ENCODE results near the gene C10orf95. TPM values are rescaled to one million over a fixed set of nuclear protein-coding genes. Genes with fewer than 3 reads are reported as not detected.

Gene C10orf95
- total RNA-seq, 1 donor, result 0.27 TPM

DNA sequence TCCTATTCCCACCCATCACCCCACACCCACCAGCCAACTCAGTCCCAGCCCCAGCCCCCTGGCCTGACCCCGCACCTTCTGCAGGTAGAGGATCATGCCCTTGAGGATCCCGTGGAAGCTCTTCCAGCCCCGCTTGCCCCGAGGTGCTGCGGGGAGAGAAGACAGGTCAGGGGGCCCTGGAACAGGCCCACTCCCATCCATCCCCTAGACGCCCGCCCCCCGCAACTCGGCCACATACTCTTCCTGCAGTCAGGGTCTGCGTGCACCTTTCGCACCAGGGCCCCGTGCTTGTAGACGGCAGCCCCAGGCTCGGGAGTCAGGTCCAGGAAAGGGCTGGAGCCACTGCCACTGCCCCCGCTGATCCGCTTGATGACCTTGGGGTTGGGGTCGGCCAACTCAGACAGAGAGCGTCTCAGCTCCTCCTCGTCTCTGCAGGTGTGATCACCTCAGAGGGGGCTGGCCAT lies 46.2 kb downstream of the C10orf95 start:
- no peak for DNase-seq (ENCODE audit: low read depth in 2 of 3, low spot score in 2 of 3)

DNA sequence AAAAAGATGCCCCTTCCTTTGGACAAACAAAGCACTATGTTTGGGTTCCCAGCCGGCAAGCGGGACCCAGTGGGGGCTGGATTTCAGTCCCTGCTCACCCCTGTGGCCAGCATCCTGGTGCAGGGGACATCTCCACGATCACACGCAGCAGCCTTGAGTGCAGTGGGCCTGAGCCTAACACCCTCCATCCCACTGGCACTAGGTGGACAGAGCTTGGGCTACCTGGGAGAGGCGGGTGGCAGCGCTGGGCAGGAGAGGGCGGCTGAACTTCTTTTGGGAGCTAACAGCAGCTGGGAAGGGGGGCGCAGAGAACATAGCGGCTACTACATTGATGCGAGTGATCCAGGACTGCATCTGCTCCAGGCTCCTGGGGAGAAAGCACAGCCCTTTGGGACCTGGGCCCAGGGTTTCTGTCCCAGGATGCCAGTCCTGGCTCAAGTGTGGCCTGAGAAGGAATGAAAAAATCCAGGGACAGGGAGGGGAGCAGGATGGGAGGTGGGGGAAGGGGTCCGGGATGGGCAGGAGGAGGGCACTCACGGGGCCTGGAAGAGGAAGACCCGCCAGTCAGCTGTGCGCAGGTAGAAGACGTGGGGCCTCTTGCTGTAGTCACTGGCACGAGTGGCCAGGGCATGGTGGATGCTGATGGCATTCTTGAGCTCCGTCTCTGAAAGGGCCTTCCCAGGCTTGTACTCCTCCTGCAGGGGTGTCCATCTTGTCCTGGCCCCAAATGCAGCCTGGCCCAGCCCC lies 46.8 kb downstream of the C10orf95 start:
- DNase-seq (ENCODE audit: low read depth in 2 of 3, low spot score in 2 of 3), result no peak

DNA sequence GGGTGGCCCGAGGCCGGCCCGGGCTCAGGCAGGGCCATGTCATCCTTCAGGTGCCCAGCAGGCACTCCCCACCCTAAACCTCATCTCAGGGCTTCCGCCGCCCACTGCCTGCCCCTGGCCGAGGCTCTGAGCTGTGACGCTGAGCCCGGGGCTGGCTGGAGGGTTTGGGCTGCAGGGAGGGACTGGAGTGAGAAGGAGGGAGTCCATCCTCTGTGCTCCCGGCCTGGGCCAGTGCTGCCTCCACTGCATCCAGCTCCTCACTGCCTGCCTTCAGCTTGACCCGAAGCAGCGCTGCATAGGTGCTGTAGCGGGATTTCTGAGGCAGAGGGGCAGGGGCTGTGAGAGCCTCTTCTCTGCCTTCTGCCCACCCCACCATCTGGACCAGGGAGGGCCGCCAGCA lies 48.2 kb downstream of the C10orf95 start:
- DNase-seq (ENCODE audit: low read depth in 2 of 3, low spot score in 2 of 3), result no peak

DNA sequence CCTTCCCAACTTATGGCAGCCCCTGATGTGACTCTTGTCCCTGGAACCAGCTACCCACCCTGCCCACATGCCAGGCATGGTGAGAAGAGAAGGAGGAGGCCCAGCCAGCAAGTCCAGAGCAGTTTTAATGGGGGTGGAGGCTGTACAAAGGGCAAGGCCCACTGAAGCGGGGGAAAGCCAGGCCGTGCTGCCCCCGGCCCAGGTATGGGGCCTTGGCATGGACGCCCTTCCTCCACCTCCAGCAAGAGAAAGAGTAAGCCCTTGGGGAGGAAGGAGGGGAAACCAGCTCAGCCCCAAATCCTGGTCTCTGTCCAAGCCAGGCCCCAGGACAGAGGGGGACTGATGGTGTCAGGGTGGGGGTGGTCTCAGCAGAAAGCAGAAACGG lies 48.8 kb downstream of the C10orf95 start:
- no peak for DNase-seq (ENCODE audit: low read depth in 2 of 3, low spot score in 2 of 3)

DNA sequence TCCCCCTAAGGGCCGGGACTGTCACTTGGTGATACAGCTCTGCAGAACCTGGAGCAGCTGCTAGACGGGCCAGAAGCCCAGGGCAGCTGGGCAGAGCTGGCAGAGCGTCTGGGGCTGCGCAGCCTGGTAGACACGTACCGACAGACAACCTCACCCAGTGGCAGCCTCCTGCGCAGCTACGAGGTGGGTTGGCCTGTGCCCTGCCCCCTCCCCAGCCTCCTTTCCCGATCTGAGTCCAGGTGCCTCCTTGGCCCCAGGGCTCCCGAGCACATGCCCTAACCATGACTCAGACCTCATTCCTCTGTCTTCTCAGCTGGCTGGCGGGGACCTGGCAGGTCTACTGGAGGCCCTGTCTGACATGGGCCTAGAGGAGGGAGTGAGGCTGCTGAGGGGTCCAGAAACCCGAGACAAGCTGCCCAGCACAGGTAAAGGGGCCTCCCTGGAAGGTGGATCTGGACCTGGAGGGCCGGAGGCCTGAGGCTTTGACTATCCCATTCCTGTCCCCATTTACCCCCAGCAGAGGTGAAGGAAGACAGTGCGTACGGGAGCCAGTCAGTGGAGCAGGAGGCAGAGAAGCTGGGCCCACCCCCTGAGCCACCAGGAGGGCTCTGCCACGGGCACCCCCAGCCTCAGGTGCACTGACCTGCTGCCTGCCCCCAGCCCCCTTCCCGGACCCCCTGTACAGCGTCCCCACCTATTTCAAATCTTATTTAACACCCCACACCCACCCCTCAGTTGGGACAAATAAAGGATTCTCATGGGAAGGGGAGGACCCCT lies 49.4 kb downstream of the C10orf95 start:
- DNase-seq (ENCODE audit: low read depth in 2 of 3, low spot score in 2 of 3), result no peak

DNA sequence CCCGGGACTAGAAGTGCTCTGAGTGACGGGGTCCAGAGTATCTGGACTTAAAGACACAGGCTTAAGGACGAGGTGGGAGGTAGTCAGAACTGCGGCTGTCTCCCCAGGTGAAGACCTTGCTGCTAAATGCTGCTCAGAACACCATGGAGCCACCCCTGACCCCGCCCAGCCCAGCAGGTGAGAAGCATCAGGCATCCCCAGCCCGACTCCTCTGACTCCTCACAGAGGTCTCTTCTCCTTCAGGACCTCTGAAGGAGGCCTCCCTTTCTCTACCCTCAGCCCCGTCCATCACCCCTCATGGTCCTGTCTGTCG lies 50.0 kb downstream of the C10orf95 start:
- no peak for DNase-seq (ENCODE audit: low read depth in 2 of 3, low spot score in 2 of 3)

DNA sequence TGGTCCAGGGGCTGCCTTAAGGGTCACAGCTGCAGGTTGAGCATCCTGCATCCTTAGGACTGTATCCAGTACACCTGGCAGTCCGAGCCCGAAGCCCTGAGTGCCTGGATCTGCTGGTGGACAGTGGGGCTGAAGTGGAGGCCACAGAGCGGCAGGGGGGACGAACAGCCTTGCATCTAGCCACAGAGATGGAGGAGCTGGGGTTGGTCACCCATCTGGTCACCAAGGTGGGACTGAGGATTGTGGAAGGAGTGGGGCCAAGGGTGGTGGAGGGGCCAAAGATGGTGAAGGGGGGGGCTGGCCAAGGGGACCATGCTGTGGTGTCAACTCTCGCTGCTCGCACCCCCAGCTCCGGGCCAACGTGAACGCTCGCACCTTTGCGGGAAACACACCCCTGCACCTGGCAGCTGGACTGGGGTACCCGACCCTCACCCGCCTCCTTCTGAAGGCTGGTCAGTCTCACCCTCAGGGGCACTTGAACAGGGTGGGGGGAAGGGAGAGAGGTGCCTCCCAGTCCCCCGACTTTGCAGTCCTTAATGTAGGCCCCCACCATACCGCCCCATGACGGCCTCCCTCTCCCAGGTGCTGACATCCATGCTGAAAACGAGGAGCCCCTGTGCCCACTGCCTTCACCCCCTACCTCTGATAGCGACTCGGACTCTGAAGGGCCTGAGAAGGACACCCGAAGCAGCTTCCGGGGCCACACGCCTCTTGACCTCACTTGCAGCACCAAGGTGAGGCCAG lies 50.6 kb downstream of the C10orf95 start:
- no peak for DNase-seq (ENCODE audit: low read depth in 2 of 3, low spot score in 2 of 3)

DNA sequence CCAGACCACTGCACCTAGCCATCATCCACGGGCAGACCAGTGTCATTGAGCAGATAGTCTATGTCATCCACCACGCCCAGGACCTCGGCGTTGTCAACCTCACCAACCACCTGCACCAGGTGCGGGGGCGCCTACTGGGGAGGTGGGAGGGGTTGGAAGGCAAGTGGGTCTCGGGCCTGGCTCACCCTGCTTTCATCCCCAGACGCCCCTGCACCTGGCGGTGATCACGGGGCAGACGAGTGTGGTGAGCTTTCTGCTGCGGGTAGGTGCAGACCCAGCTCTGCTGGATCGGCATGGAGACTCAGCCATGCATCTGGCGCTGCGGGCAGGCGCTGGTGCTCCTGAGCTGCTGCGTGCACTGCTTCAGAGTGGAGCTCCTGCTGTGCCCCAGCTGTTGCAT lies 51.3 kb downstream of the C10orf95 start:
- no peak for DNase-seq (ENCODE audit: low read depth in 2 of 3, low spot score in 2 of 3)

Small RNA genes lying within 50 kb of the gene (small RNA-seq; reads per million reads assigned to genes)
- gene MIR146B, result 4,190 reads per million, percentile 100 among the genes with 10 or more reads in this experiment

Other genes starting within 250 kb of the C10orf95 start
- gene ELOVL3, start 225.2 kb downstream of the C10orf95 start, total RNA-seq, result not detected
- gene PITX3, start 210.0 kb downstream of the C10orf95 start, total RNA-seq, result not detected
- gene GBF1, start 206.0 kb downstream of the C10orf95 start, total RNA-seq, result 24.8 TPM
- gene NFKB2, start 55.8 kb downstream of the C10orf95 start, total RNA-seq, result 50.4 TPM
- 4.6 TPM for gene PSD, start 32.8 kb downstream of the C10orf95 start, total RNA-seq
- 21.8 TPM for gene FBXL15, start 30.7 kb downstream of the C10orf95 start, total RNA-seq
- 45.2 TPM for gene CUEDC2, start 19.0 kb downstream of the C10orf95 start, total RNA-seq
- gene ACTR1A, start 51.2 kb upstream of the C10orf95 start, total RNA-seq, result 104 TPM
- 6.7 TPM for gene SUFU, start 52.4 kb upstream of the C10orf95 start, total RNA-seq
- 65.7 TPM for gene TRIM8, start 192.9 kb upstream of the C10orf95 start, total RNA-seq

All from hematopoietic multipotent progenitor cell (in vitro differentiated cells).